NCI-H2107 treated with DMSO at 0.1 percent for 48 hours (cell line): Measurements from ENCODE around the gene MKLN1.
"Not testable (repeated sequence)": the region's sequence is repeated elsewhere in the genome, so short reads cannot be mapped to it uniquely, and the experiment has no call there.

Experiments used
- DNase-seq: peaks from one replicate; lab custom pipeline; 2025; ENCODE audit not compliant: unreplicated experiment; lab: John Stamatoyannopoulos, UW

Gene MKLN1

GRCh38 chr7:131307627-131308026 is 20.0 kb upstream of the MKLN1 start:
- no peak for DNase-seq

GRCh38 chr7:131312838-131313237 is 14.8 kb upstream of the MKLN1 start:
- DNase-seq: no peak

GRCh38 chr7:131320603-131321002 is 7.1 kb upstream of the MKLN1 start:
- no peak for DNase-seq

GRCh38 chr7:131321656-131322055 is 6.0 kb upstream of the MKLN1 start:
- no peak for DNase-seq

GRCh38 chr7:131322061-131322460 is 5.6 kb upstream of the MKLN1 start:
- no peak for DNase-seq

- DNase-seq: no peak
These were observed 4.8 kb upstream of the MKLN1 start for GRCh38 chr7:131322861-131323260.

GRCh38 chr7:131325179-131325840 is 2.4 kb upstream of the MKLN1 start:
- no peak for DNase-seq

GRCh38 chr7:131326576-131326975 is 1.1 kb upstream of the MKLN1 start:
- no peak for DNase-seq

- peak; percentile 81 for DNase-seq
These were observed 539 bp upstream of the MKLN1 start for GRCh38 chr7:131327049-131327625.

GRCh38 chr7:131328377-131329175 is 900 bp downstream of the MKLN1 start:
- DNase-seq: no peak

GRCh38 chr7:131329176-131329570 is 1.5 kb downstream of the MKLN1 start:
- no peak for DNase-seq

GRCh38 chr7:131330299-131330698 is 2.6 kb downstream of the MKLN1 start:
- no peak for DNase-seq

GRCh38 chr7:131331806-131332205 is 4.1 kb downstream of the MKLN1 start:
- DNase-seq: no peak

- not testable (repeated sequence) for DNase-seq
These were observed 5.1 kb downstream of the MKLN1 start for GRCh38 chr7:131332729-131333128.

- no peak for DNase-seq
These were observed 8.1 kb downstream of the MKLN1 start for GRCh38 chr7:131335639-131336381.

- no peak for DNase-seq
These were observed 9.3 kb downstream of the MKLN1 start for GRCh38 chr7:131336956-131337355.

- no peak for DNase-seq
These were observed 10.5 kb downstream of the MKLN1 start for GRCh38 chr7:131338173-131338572.

- DNase-seq: no peak
These were observed 11.2 kb downstream of the MKLN1 start for GRCh38 chr7:131338691-131339390.

GRCh38 chr7:131341690-131342089 is 14.0 kb downstream of the MKLN1 start:
- DNase-seq: no peak

GRCh38 chr7:131342864-131343442 is 15.3 kb downstream of the MKLN1 start:
- no peak for DNase-seq
